Left renal cortex interstitium (tissue), 4 donors: ENCODE measurements around the gene TMEM18. TPM values are rescaled to one million over a fixed set of nuclear protein-coding genes. Genes with fewer than 3 reads are reported as not detected.
"Not testable (repeated sequence)": the region's sequence is repeated elsewhere in the genome, so short reads cannot be mapped to it uniquely, and the experiment has no call there.

Source experiments
- DNase-seq, 4 donors: peaks; one replicate each; pipeline ENCODE4 v3.0.0-alpha.2; 2013; ENCODE audit warnings: low read depth in 4 of 4, low spot score in 2 of 4, missing footprints in 1 of 4
- polyA plus RNA-seq, 4 donors: library from polyadenylated mRNA; unstranded; fragments of 120-200 nt; gene quantifications; one replicate each; pipeline ENCODE4 v1.2.1, GENCODE V29; 2013; ENCODE audit not compliant: insufficient read length in 4 of 4

Gene TMEM18
- polyA plus RNA-seq, 4 donors, result 59.4 to 66.6 (median 61.6) TPM

DNA sequence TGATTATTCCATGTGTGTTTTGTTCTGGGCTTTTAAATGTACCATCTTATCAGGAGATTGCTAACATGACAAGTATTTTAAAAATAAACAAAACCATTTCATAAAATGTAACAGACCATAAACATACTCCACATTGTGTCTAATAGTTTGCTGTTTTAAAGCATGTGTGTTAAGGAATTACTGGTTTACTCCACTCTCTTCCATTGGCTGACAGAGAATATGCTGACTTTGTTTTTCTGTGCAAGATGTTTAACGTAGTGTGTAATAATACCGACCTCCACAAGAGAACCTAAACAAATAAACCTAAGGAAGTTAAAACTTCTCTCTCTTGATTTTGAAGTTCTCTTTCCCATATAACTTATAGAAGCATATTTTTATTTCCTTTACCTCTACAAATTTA, 17.0 kb upstream of the TMEM18 start:
- no peak for DNase-seq

DNA sequence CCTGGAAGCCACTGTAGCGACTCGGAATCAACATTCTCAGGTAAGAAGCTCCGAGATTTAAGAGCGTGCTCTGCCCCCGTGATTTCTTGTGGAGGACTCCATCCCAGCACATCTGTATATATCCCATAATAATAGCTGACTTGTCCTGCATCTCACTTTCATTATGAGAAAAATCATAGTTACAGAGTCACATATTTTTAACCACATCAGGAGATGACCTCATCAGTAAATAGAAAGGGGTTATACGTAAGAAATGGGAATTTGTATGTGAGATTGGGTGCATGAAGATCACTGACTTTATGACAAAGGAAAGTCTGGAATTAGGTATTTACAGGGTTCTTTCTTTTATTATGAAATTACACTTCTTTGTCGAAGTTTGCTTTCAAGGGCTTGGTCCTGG, 16.4 kb upstream of the TMEM18 start:
- DNase-seq, result no peak

- no peak for DNase-seq
Observed at GRCh38 chr2:692767-693166, 15.6 kb upstream of the TMEM18 start.

DNA sequence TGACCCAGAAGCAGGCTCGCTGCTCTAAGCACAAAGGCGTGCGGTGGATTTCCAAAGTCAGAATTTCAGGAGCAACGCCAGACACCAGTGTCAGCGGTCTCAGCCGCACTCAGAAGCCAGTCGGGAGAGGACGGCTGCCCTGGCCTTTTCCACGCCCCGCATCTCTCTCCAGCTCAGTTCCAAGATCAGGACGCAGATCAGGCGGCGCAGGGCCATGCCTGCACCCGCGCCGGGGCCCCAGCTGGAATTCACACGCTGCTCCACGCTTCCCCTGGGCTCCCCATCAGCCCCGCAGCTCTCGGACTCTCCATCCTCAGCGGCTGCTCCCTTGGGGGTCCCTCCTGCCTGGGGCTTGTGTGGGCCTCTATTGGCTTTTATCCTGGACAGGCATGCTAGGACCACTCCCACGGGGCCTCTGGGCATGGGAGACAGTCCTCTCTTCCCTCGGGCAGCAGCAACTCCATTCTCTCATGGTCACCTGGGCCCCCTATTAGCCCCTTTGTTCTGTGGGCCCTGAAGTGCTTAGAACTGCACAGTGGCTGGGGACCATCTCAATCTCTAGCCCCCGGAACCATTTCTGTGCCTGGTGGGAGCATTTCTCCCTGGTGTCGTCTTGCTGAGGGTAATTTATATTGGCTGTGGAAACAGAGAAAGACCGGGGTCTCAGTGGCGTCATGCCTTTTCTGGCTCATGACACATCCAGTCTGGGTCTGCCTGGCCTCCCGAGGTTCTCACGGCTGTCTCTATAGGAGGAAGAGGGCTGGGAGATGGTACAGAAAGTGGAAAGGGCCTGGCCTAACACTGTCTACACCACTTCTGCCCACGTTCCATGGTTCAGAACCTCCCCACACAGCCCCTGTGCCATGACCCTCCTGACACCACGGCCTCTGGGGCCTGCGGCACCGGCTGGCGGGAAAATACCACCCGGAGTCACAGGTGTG, 14.9 kb upstream of the TMEM18 start:
- DNase-seq, result no peak

GRCh38 chr2:690799-691198, 13.6 kb upstream of the TMEM18 start:
- no peak for DNase-seq

DNA sequence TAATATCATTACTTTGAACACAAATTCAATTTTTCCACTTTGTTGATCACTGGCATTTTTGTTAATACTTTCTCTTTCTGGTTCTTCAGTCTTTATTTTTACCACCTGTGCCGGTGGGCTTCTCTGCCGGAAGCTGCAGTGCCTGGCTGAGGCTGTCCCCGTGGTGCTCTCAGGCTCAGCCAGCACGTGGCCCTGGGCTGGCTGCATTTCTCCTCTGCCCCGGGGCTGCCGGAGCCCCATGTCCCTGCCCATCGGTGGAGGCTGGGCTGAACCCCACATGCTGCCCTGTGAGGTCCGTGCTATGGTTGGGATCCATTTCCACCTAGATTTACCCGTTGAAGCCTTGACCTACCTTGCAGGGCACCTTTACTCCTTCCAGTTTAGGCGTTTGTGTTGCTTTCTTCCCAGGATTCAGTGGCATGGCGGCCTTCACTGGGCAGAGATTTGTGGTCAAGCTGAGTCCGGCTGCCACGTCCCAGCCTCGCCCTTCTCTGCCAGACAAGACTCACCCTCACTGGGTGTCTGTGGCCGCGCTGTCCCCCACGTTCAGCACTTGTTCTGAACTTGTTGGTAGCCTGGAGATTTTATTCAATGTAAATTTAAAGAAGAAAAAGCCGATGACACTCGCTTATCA, 12.8 kb upstream of the TMEM18 start:
- DNase-seq, result no peak

GRCh38 chr2:689237-689636, 12.0 kb upstream of the TMEM18 start:
- no peak for DNase-seq

- DNase-seq, result no peak
Observed at GRCh38 chr2:688504-689076, 11.4 kb upstream of the TMEM18 start.

DNA sequence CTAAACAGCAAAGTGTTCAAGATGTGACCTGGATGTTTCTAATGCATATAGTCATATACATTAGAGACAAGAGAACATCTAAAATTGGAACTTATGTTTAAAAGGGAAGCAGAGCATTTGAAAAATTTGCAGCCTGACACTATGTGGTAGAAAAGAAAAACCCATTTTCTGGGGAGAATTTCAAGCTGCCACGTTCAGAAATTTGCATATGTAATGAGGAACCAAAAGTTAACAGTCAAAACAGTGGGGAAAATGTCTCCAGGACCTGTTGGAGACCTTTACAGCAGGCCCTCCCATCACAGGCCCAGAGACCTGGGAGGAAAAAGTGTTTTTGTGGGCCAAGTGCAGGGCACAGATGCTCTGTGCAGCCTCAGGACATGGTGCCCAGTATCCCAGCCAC, 8.2 kb upstream of the TMEM18 start:
- no peak for DNase-seq

DNA sequence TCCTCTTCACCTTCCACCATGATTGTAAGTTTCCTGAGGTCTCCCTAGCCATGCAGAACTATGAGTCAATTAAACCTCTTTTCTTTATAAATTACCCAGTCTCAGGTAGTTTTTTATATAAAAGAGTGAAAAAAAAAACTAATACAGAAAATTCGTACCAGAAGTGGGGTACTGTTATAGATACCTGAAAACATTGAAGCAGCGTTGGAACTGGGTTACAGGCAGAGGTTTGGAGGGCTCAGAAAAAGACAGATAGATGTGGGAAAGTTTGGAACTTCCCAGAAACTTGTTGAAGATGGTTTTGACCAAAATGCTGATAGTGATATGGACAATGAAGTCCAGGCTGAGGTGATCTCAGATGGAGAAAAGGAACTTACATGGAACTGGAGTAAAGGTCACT, 7.7 kb upstream of the TMEM18 start:
- DNase-seq, result not testable (repeated sequence)

- no peak for DNase-seq
Observed at GRCh38 chr2:682226-682625, 5.0 kb upstream of the TMEM18 start.

- no peak for DNase-seq
Observed at GRCh38 chr2:681312-681711, 4.1 kb upstream of the TMEM18 start.

- no peak for DNase-seq
Observed at GRCh38 chr2:680496-680895, 3.3 kb upstream of the TMEM18 start.

DNA sequence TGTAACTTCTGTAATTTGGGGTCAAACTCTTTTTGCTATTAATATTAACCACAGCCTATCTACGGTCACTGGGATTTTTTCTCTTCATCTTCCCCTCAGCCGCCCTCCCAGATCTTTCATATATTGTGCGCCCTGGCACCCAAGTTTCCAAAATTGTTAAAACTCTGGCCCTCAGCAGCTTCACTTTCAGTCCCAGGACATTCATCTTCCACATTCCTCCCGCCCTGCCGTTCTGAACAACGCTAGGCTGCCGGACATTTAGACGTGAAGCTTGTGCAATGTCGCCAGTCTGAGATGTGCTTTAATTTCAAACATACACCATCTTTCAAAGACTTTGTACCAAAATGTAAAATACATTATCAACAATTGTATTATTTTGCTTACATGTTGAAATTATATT, 1.8 kb upstream of the TMEM18 start:
- DNase-seq, result no peak

- DNase-seq, result no peak
Observed at GRCh38 chr2:677959-678550, 849 bp upstream of the TMEM18 start.

DNA sequence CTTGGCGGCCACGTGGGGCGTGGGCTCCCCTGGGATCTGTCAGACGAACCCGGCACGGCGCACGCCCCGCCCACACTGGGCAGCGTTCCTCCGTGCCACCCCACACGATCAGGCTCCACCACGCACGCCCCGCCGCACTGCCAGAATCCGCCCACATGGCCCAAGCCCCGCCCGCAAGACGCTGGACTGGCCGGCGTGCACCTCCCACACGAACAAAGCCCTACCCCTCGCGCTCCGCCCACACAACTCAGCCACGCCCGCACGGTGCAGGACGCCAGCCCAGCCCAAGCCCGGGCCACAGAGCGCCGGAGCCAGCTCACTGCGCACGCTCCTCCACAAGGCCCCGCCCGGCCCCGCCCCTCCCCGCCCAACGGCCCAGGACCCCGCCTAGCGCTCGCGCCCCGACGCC, 555 bp downstream of the TMEM18 start:
- DNase-seq, result peak in 3 of 4 donors; percentile 88 to 94 (median 94)

DNA sequence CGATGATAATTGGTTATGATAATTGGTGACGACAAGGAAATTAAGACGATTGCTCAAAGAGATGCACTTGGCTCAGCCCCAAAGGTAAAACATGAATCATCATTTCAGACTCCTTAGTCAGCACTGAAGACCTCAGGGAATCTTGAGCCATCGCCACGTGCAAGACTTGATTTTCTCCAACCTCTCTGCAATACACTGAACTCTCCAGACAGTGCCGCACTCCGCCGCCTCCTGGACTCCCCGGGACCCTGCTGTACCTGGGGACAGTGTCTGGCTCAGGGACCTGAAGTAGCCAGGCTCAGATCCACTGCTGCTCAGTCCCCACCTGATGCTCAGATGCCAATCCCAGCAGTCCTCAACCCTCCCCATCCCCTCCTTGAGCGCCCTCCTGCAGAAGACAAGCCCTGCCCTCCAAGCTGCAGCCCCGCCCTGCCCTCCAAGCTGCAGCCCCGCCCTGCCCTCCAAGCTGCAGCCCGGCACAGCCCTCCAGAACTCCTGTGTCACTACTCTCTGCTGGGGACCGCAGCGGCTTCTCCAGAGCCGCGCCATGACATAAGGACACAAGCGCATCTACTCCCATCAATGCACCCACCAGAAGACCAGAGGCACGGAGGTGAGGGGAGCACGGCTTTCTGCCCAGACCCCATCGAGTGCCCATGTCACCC, 1.1 kb downstream of the TMEM18 start:
- no peak for DNase-seq

GRCh38 chr2:675460-675859, 1.7 kb downstream of the TMEM18 start:
- DNase-seq, result no peak

DNA sequence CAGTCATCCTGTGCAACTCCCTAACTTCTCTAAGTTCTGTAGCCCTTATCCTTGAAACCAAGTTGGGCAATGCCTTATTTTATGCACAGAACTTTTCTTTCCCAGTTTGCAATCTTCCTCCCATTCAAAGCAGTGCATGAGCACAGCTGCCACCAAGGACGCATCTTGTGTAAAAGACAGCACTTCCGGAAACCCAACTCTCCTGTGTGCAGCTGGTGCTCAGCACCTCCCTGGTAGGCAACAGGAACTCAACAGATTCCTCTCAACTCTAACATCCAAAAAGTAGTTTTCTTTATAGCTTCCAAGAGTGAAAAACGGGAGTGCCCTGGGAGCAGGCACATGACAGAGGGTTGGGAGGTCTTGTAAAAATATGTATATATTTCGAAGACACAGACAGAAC, 2.2 kb downstream of the TMEM18 start:
- no peak for DNase-seq

DNA sequence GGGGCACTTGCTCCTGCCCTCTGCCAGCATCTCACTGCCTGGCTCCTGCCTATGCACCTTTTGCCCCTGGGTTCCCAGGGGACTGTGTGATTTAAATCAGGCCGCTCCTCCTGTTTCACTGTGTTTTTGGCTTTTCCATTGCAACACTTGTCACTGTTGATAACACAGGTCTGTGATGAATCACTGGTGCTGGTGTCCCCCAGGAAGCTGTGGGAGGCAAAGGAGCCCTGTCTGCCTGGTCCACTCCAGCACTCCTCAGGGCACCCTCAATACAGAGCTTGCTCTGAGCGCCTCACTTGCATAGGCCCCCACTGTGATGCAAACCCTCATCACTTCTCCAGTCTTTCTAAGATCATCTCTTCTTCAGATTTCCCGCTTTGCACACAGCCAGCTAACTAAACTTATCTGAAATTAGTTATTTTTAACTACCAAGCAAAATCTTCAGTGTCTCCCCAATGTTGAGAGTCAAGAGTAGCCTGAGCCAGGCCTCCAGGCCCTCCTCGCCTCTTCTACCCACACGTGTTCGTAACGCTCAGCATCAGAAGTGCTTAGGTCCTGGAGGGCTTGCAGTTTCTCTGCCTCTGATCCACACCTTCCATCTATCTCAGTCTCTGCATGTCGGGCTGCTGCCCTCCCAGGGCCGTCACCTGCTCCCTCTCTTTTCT, 2.8 kb downstream of the TMEM18 start:
- no peak for DNase-seq
